Esophagus squamous epithelium (tissue), 4 donors: ENCODE data around the gene TNN.

Experiments
- POLR2A ChIP-seq, 4 donors: fragments of 450-650 bp; IDR thresholded peaks; one replicate each; pipeline ENCODE4 v1.6.1; 2017; ENCODE audit warnings: antibody characterized with exemption in 4 of 4, mild to moderate bottlenecking in 4 of 4, moderate library complexity in 3 of 4
- TF ChIP-seq, protein P1 (sequence below), 6 experiments: fragments of 450-650 bp in 4 of 6; fragments of 200-600 bp in 2 of 6; sonication (generic) in 2 of 6; IDR thresholded peaks; one replicate each; pipeline ENCODE4 v1.5.1; 2016 to 2019; ENCODE audit warnings: antibody characterized with exemption in 6 of 6, mild to moderate bottlenecking in 4 of 6, moderate library complexity in 4 of 6

DNA sequence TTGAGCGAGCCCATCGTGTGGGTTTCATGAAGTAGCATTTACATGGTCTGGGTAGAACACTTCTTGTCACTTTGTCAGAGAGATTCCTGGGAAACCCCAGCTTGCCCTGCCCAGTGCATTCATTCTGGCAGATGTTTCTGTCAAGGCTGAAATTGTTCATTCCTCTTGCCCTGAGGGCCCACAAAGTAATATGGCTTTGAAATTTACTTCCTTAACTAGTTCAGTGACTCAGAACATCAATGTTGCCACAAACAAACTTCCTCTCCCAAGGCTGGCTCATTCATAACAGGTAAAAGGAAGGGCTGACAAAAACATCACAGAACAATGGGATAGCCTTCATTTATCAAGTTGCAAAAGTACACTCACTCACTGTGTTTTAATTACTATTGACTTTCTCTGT lies 129.9 kb downstream of the TNN start:
- TF ChIP-seq, protein P1, sequence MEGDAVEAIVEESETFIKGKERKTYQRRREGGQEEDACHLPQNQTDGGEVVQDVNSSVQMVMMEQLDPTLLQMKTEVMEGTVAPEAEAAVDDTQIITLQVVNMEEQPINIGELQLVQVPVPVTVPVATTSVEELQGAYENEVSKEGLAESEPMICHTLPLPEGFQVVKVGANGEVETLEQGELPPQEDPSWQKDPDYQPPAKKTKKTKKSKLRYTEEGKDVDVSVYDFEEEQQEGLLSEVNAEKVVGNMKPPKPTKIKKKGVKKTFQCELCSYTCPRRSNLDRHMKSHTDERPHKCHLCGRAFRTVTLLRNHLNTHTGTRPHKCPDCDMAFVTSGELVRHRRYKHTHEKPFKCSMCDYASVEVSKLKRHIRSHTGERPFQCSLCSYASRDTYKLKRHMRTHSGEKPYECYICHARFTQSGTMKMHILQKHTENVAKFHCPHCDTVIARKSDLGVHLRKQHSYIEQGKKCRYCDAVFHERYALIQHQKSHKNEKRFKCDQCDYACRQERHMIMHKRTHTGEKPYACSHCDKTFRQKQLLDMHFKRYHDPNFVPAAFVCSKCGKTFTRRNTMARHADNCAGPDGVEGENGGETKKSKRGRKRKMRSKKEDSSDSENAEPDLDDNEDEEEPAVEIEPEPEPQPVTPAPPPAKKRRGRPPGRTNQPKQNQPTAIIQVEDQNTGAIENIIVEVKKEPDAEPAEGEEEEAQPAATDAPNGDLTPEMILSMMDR (IDR thresholded peaks at IDR 0.05): no peak
- no peak for TF ChIP-seq POLR2A (IDR thresholded peaks at IDR 0.05)
